Activated CD8-positive, alpha-beta memory T cell treated with anti-CD3 and anti-CD28 coated beads, Interleukin-2, amount 50 U/mL, for 48 hours (primary cell): ENCODE data around the gene MYO7A.

ENCODE experiments used
- DNase-seq: peaks from one replicate; pipeline ENCODE4 v3.0.0-alpha.2; 2020

MYO7A gene

GRCh38 chr11:77230878-77231605 lies 103.0 kb downstream of the MYO7A start:
- DNase-seq = no peak

GRCh38 chr11:77231800-77232199 lies 103.8 kb downstream of the MYO7A start:
- DNase-seq = no peak

GRCh38 chr11:77232242-77232641 lies 104.2 kb downstream of the MYO7A start:
- DNase-seq = no peak

- no peak for DNase-seq
Measured at GRCh38 chr11:77233011-77233410, 105.0 kb downstream of the MYO7A start.

- no peak for DNase-seq
Measured at GRCh38 chr11:77236901-77237300, 108.9 kb downstream of the MYO7A start.

GRCh38 chr11:77244277-77245027 lies 116.4 kb downstream of the MYO7A start:
- DNase-seq = no peak

- no peak for DNase-seq
Measured at GRCh38 chr11:77249427-77249826, 121.4 kb downstream of the MYO7A start.

- no peak for DNase-seq
Measured at GRCh38 chr11:77250881-77251640, 123.0 kb downstream of the MYO7A start.

GRCh38 chr11:77252555-77253270 lies 124.7 kb downstream of the MYO7A start:
- DNase-seq = no peak

GRCh38 chr11:77253690-77254089 lies 125.6 kb downstream of the MYO7A start:
- no peak for DNase-seq

- no peak for DNase-seq
Measured at GRCh38 chr11:77259641-77260040, 131.6 kb downstream of the MYO7A start.

GRCh38 chr11:77262803-77263202 lies 134.8 kb downstream of the MYO7A start:
- no peak for DNase-seq
